GM03348 (cell line): Measurements from ENCODE around the gene PRKX.
"Not testable (repeated sequence)": the region's sequence is repeated elsewhere in the genome, so short reads cannot be mapped to it uniquely, and the experiment has no call there.

Experiments
- DNase-seq: peaks from one replicate; pipeline ENCODE4 v3.0.0; 2012; ENCODE audit warnings: low spot score

The PRKX gene

GRCh38 chrX:3653111-3653510, 60.3 kb downstream of the PRKX start:
- DNase-seq = no peak

- DNase-seq = peak; percentile 7
Measured at GRCh38 chrX:3651277-3651676, 62.2 kb downstream of the PRKX start.

- no peak for DNase-seq
Measured at GRCh38 chrX:3648084-3648483, 65.4 kb downstream of the PRKX start.

- DNase-seq = not testable (repeated sequence)
Measured at GRCh38 chrX:3639858-3640631, 73.4 kb downstream of the PRKX start.

- DNase-seq = no peak
Measured at GRCh38 chrX:3639236-3639635, 74.2 kb downstream of the PRKX start.

- DNase-seq = peak; percentile 52
Measured at GRCh38 chrX:3638280-3638873, 75.1 kb downstream of the PRKX start.

- no peak for DNase-seq
Measured at GRCh38 chrX:3636803-3637202, 76.6 kb downstream of the PRKX start.

GRCh38 chrX:3631196-3631595, 82.3 kb downstream of the PRKX start:
- DNase-seq = no peak

- no peak for DNase-seq
Measured at GRCh38 chrX:3627594-3627993, 85.9 kb downstream of the PRKX start.

GRCh38 chrX:3621414-3621813, 92.0 kb downstream of the PRKX start:
- no peak for DNase-seq

- not testable (repeated sequence) for DNase-seq
Measured at GRCh38 chrX:3611744-3612143, 101.7 kb downstream of the PRKX start.

- peak; percentile 49 for DNase-seq
Measured at GRCh38 chrX:3609810-3610209, 103.6 kb downstream of the PRKX start.

GRCh38 chrX:3603026-3603661, 110.3 kb downstream of the PRKX start:
- DNase-seq = no peak

GRCh38 chrX:3599802-3600430, 113.5 kb downstream of the PRKX start:
- peak; percentile 1 for DNase-seq

GRCh38 chrX:3598709-3599108, 114.7 kb downstream of the PRKX start:
- DNase-seq = no peak

GRCh38 chrX:3598046-3598605, 115.3 kb downstream of the PRKX start:
- DNase-seq = no peak

- no peak for DNase-seq
Measured at GRCh38 chrX:3592184-3592583, 121.3 kb downstream of the PRKX start.

- DNase-seq = peak; percentile 1
Measured at GRCh38 chrX:3589474-3589873, 124.0 kb downstream of the PRKX start.

GRCh38 chrX:3585719-3586118, 127.7 kb downstream of the PRKX start:
- DNase-seq = no peak

- no peak for DNase-seq
Measured at GRCh38 chrX:3584415-3584996, 128.9 kb downstream of the PRKX start.

- peak; percentile 2 for DNase-seq
Measured at GRCh38 chrX:3582451-3582850, 131.0 kb downstream of the PRKX start.

- DNase-seq = no peak
Measured at GRCh38 chrX:3581609-3582108, 131.8 kb downstream of the PRKX start.
